Embryonic facial prominence (tissue), 1 donor: ENCODE measurements around the gene TOMM7.
"Not testable (repeated sequence)": the region's sequence is repeated elsewhere in the genome, so short reads cannot be mapped to it uniquely, and the experiment has no call there.

Source experiments
- DNase-seq: peaks from one replicate; pipeline ENCODE4 v3.0.0-alpha.2; 2016; ENCODE audit errors: extremely low spot score

The TOMM7 gene

GRCh38 chr7:22821702-22822485, 755 bp downstream of the TOMM7 start:
- no peak for DNase-seq

GRCh38 chr7:22819476-22819875, 3.2 kb downstream of the TOMM7 start:
- DNase-seq: no peak

GRCh38 chr7:22814261-22815208, 8.1 kb downstream of the TOMM7 start:
- DNase-seq: no peak

- DNase-seq: no peak
Measured at GRCh38 chr7:22812353-22812752, 10.3 kb downstream of the TOMM7 start.

GRCh38 chr7:22811746-22812280, 10.8 kb downstream of the TOMM7 start:
- DNase-seq: no peak

- no peak for DNase-seq
Measured at GRCh38 chr7:22810843-22811242, 11.8 kb downstream of the TOMM7 start.

GRCh38 chr7:22809902-22810642, 12.6 kb downstream of the TOMM7 start:
- DNase-seq: no peak

GRCh38 chr7:22808140-22808539, 14.5 kb downstream of the TOMM7 start:
- DNase-seq: no peak

GRCh38 chr7:22806752-22807151, 15.9 kb downstream of the TOMM7 start:
- DNase-seq: no peak

- no peak for DNase-seq
Measured at GRCh38 chr7:22805227-22805626, 17.4 kb downstream of the TOMM7 start.

- DNase-seq: not testable (repeated sequence)
Measured at GRCh38 chr7:22802831-22803230, 19.8 kb downstream of the TOMM7 start.

GRCh38 chr7:22802426-22802825, 20.2 kb downstream of the TOMM7 start:
- DNase-seq: no peak

- DNase-seq: no peak
Measured at GRCh38 chr7:22801912-22802311, 20.7 kb downstream of the TOMM7 start.

- no peak for DNase-seq
Measured at GRCh38 chr7:22799633-22800032, 23.0 kb downstream of the TOMM7 start.

- DNase-seq: no peak
Measured at GRCh38 chr7:22793593-22794462, 28.8 kb downstream of the TOMM7 start.

GRCh38 chr7:22791204-22792158, 31.2 kb downstream of the TOMM7 start:
- DNase-seq: no peak

GRCh38 chr7:22790640-22791039, 32.0 kb downstream of the TOMM7 start:
- DNase-seq: not testable (repeated sequence)

- DNase-seq: no peak
Measured at GRCh38 chr7:22787951-22788350, 34.7 kb downstream of the TOMM7 start.

GRCh38 chr7:22786290-22786932, 36.2 kb downstream of the TOMM7 start:
- DNase-seq: no peak
